HG02759 (cell line): Measurements from ENCODE around the gene EIF1AD.
"Not testable (repeated sequence)": the region's sequence is repeated elsewhere in the genome, so short reads cannot be mapped to it uniquely, and the experiment has no call there.

Source experiments
- ATAC-seq: cut with Tn5 transposase; IDR thresholded peaks from one replicate; pipeline ENCODE4 v1.9.1; 2021; ENCODE audit warnings: mild to moderate bottlenecking, moderate library complexity; ENCODE audit not compliant: unreplicated experiment

Gene EIF1AD

DNA sequence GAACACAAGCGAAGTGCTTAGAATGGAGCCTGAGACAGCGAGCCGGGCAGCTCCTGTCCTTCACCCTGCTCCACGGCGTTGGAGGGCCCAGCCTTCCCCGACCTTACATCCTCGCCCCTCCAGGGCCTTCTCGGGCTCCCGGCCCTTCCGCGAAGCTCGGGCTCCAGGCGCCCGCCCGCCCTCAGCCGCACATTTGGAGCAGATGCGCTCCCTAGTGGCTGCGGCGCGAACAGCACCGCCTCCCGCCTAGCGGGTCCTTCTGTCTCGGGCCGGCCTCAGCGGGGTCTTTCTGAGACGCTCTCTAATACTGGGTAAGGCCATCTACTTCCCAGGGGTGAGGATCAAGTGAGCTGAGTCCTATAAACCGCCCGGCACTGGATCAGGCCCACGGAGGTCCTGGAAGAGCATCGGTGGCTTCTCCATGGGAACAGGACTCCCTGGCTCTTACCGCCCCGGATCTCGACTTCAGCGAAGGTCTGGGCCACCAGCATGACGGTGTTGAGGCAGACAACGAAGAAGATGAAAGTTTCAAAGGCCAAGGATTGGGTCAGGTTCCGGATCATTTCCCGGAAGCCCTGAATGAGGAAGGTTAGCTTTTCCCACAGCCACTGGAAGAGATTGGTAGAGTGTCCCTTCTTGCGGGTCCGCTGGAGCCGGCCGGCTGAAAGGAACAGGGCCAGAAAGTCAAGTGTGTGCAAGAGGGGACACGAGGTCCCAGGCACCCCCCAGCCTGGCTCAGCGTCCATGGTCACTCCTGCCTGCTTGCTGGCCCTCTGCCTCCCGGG is 20.6 kb upstream of the EIF1AD start:
- no peak for ATAC-seq

DNA sequence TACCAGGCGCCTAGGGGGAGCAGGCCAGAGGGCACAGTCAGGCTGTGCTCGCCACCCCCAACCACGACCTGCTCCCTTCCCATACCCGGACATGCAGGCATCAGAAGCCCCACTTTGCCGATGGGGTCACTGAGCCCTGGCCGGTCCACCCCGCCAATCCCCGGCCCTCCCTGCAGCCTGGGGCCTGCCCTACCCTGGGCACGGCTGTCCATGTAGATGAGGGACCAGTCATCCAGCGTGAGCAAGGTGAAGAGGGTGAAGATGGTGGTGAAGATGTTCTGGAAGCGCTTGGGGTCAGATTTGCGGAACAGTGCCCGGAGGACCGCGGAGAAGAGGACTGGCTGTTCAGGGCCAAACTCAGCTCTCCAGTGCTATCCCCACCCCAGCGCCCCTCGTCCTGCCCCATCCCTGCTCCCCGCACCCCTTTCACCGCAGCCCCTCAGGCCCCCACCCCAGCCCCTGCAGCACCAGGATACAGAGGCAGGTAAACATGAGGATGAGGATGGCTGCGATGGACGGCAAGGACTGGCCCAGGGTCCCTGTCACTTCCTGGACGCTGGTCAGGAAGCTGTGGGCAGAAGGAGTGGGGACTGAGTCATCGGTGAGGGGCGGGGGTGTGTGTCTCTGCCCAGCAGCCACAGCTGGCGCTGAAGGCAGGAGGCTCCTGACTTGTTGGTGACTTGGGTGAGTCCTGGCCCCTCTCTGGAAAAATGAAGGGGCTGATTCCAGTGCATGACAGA is 18.8 kb upstream of the EIF1AD start:
- ATAC-seq: no peak

GRCh38 chr11:66020212-66020611 is 18.3 kb upstream of the EIF1AD start:
- ATAC-seq: no peak

DNA sequence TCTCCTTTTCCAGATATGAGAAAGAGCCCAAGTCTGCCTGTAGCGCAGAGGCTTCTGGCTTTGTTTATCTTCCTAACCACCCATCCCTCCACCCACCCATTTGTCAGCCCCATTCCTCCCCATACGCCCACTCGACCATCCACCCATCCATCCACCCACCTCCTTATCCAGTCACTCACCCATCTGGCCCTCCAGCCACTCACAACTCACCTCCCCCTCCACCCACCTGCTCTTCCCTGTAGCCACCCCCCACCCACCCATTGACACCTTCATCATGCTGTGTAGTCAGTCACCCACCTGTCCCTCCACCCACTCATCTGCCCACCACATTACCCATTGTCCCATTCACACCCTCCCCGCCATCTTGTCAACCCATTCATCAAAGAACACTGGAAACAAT is 15.4 kb upstream of the EIF1AD start:
- no peak for ATAC-seq

GRCh38 chr11:66016793-66017177 is 14.8 kb upstream of the EIF1AD start:
- no peak for ATAC-seq

DNA sequence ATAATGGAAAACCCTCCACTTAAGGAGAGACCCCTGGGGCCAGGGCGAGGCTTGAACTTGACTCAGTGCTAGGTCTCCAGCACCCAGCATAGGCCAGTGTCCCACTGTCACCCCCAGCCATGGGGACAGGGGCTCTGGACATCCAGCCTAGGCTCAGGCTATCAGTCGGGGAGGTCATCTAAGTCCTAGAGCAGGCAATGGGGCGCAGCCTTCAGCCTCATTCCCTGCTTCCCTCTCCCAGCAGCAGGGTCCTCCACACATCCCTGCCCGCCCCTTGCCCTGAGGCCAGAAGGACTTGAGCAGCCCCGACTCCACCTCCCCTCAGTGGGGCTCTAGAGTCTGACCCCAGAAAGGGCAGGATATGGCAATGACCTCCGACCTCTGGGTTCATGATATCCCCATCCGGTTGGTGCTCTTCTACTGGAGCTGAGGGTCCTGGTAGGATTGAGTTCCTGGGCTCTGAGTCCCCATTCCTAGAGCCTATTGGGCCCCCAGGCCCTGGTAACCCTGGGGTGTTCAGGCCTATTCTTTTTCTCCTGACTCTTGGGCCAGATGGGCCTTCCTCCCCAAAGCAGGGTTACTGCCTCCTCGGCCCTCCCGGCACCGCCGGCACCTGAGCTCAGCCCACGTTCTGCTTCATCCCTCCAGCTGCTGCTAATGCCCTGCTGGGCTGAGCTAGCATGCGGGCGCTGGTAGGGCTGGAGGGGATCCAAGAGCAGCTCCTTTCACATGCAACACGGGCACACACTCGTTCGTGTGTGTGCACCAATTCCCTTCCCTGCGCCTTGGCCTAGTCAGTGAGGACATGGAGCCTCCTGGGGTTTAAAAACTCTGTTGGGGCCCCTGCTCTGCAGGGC is 14.2 kb upstream of the EIF1AD start:
- no peak for ATAC-seq

GRCh38 chr11:66015454-66015881 is 13.5 kb upstream of the EIF1AD start:
- ATAC-seq: no peak

GRCh38 chr11:66014804-66015453 is 13.0 kb upstream of the EIF1AD start:
- no peak for ATAC-seq

DNA sequence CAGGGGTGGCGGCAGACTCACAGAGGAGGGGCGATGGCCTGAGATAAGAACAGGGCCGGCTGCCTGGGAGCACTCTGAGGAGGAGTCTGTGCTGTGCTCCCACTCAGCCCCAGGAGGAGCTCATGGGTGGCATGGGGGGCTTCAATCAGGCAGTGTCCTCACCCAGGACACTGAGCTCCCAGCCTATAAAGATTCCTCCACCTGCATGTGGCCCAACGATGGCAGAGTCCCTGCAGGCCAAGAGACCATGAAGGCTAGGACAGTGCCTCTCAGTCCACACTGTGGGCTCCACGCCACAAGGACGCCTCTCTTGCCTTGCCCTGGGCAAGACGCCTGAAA is 11.8 kb upstream of the EIF1AD start:
- no peak for ATAC-seq

DNA sequence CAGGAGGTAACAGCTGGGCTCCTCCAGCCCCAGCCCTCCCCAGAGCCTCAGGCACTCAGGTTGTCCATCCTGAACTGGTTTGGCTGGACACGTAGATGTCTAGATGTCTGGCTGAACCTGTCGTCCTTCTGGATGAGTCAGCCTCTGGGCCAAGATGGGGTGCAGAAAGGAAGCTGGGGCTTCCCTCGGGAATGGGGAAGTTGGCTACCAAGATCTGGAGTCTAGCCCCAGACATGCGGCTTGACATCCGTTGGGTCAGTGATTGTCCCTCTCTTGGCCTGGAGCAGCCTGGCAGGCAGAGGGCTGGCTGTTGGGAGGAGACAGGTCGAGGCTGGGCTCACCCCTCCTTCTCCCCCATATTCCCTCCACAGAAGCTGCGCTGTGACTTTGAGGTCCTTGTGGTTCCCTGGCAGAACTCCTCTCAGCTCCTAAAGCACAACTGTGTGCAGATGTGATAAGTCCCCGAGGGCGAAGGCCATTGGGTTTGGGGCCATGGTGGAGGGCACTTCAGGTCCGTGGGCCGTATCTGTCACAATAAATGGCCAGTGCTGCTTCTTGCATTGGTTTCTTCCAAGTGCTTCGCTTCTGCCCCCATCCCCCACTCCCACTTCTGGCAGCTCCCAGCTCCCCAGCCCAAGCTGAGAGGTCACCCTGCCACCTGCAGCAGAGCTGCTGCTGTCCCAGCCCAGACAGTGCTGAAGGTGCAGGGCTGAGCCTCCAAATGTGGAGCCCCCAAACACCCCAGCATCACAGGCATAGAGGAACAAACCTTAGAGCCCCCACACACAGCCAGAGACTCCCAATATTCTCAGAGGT is 11.2 kb upstream of the EIF1AD start:
- ATAC-seq: no peak

DNA sequence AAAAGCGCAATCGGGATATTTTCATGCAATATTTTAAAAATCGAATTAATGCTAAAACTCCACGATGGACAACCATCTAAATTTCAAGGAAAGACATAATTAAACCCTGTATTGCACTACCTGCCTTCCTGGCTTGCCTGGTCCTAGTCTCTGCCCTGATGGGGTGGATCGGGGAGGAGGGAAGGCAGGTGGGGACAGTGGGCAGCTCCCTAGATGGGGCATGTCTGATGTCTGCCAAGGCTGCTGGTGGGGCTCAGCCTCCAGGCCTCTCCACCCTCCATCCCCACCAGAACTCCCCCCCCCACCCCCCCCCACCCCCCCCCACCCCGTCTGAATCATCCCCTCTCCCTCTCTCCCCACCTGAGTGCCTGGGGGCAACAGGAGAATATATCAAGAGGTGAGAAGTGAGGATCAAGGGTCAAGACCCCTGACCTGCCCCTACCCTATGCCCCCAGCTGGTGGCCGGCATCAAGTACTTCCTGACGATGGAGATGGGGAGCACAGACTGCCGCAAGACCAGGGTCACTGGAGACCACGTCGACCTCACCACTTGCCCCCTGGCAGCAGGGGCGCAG is 10.5 kb upstream of the EIF1AD start:
- ATAC-seq: no peak

- no peak for ATAC-seq
These were observed 9.9 kb upstream of the EIF1AD start, which contains the start of gene CST6 for GRCh38 chr11:66011785-66012303. Gene CST6 (plus strand): TSS chr11:66012008. CDS start chr11:66012045, 37 bp downstream.

GRCh38 chr11:66011239-66011784 is 9.4 kb upstream of the EIF1AD start:
- ATAC-seq: no peak

GRCh38 chr11:66010036-66010435 is 8.1 kb upstream of the EIF1AD start:
- ATAC-seq: not testable (repeated sequence)

DNA sequence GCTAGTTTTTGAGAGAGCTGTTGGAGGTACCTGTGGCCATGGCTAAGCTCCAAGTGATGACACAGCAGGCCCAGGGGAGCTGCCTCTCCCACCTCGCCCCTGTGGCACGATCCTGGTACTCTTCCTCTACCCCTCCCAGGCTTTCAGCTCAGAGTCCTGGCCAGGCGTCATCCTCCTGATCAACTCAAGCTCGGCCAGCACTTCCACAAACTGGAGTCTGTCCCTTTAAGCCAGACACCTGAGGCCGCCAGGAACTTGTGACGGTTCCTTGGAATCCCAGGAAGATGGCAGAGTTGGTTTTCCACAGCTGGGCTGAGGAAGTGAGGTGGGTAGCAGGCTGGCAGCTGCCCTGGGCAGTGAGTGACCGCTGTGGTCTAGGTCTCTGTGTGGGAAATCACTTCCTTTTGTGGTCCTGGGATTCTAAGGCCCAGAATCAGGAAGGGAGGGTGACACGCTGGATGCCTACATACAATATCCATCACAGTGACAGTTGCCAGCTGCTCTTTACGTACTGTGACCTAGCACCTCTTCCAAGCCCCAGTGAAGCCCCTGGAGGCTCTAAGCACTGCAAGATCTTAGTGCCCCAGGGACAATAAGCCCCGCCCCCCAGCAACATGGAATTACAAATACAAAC is 6.6 kb upstream of the EIF1AD start:
- ATAC-seq: no peak

DNA sequence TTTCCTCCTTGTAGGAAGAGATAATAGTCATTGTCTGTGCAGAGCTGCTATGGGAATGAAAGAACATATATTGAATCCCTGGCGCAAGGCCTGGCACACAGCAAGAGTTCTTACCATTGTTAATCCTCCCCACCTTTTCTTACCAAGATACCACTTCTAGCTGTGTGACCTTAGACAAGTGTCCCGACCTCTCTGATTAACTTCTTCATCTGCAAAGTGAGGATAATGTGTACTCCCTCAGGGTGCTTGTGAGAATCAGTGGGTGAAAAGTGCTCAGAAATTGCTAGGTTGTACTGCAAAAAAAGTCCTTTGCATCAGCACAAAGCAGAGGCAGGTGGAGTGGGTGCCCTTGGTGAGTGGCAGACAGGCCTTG is 6.1 kb upstream of the EIF1AD start:
- ATAC-seq: no peak

DNA sequence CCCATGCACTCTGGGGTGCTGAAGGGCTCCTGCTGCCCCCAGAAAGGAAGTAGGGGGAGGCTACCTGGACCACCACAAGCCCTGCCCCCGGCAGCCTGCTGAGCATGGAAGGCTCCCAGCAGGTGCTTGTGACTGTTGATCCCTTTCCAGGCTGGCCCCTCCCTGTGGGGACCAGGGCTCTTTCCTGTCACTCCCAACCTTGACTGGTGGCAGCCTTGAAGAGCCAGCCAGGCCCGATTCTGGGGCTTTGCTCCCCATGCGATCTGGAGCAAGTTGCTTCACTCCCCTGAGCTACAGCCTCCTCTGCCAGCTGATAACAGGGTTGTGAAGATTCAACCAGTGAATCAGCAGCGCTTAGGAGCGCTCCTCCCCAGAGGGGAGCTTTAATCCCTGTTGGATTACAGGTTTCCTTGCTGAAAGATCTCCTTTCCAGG is 5.3 kb upstream of the EIF1AD start:
- no peak for ATAC-seq

- ATAC-seq: no peak
These were observed 4.9 kb upstream of the EIF1AD start for GRCh38 chr11:66006891-66007176.
